H1 (cell line): ENCODE data around the gene HYAL1. TPM values are rescaled to one million over a fixed set of nuclear protein-coding genes. Genes with fewer than 3 reads are reported as not detected.

Source experiments
- BACH1 ChIP-seq: IDR thresholded peaks from 2 replicates; pipeline ENCODE4 v1.6.1; 2012; ENCODE audit warnings: low read length, improper control_type of control experiment
- BCL11A ChIP-seq, 2 experiments: IDR thresholded peaks; one replicate each; pipeline ENCODE4 v1.6.1; 2011; ENCODE audit warnings: low read depth in 2 of 2, low read length in 2 of 2, mild to moderate bottlenecking in 2 of 2
- CHD2 ChIP-seq: IDR thresholded peaks from 2 replicates; pipeline ENCODE4 v1.6.1; 2012; ENCODE audit warnings: low read length, improper control_type of control experiment
- CREB1 ChIP-seq: IDR thresholded peaks from 2 replicates; pipeline ENCODE4 v1.6.1; 2012; ENCODE audit warnings: inconsistent platforms
- EP300 ChIP-seq, 2 experiments: IDR thresholded peaks; 1 replicate in 1 of 2; 2 replicates in 1 of 2; pipeline ENCODE4 v1.6.1; 2011 to 2012; ENCODE audit warnings: low read depth in 2 of 2, low read length in 2 of 2, mild to moderate bottlenecking in 2 of 2, borderline replicate concordance in 1 of 2, inconsistent platforms in 1 of 2, moderate library complexity in 1 of 2
- EZH2 ChIP-seq: fragments of 200-600 bp; sonication (generic); IDR thresholded peaks from 2 replicates; pipeline ENCODE4 v1.7.1; 2012; ENCODE audit warnings: low read depth, mild to moderate bottlenecking, moderate library complexity, low read length, inconsistent platforms; ENCODE audit not compliant: severe bottlenecking
- FOSL1 ChIP-seq: IDR thresholded peaks from 2 replicates; pipeline ENCODE4 v1.6.1; 2011; ENCODE audit warnings: mild to moderate bottlenecking, low read depth, low read length, moderate library complexity; ENCODE audit not compliant: insufficient read depth
- HDAC6 ChIP-seq: IDR thresholded peaks from one replicate; pipeline ENCODE4 v1.7.1; 2012; ENCODE audit warnings: low read depth, mild to moderate bottlenecking, inconsistent platforms, low read length, moderate library complexity
- JUN ChIP-seq: IDR thresholded peaks from 2 replicates; pipeline ENCODE4 v1.6.1; 2011; ENCODE audit warnings: low read depth, mild to moderate bottlenecking, improper control_type of control experiment, low read length
- MAX ChIP-seq: IDR thresholded peaks from 2 replicates; pipeline ENCODE4 v1.6.1; 2012; ENCODE audit warnings: inconsistent platforms
- RAD21 ChIP-seq, 2 experiments: IDR thresholded peaks in 1 of 2; conservative IDR thresholded peaks in 1 of 2; 2 replicates each; pipeline ENCODE4 v1.6.1; 2011; ENCODE audit warnings: low read depth in 2 of 2, low read length in 2 of 2, improper control_type of control experiment in 1 of 2, inconsistent platforms in 1 of 2, mild to moderate bottlenecking in 1 of 2, moderate library complexity in 1 of 2
- TCF12 ChIP-seq: IDR thresholded peaks from 2 replicates; pipeline ENCODE4 v1.6.1; 2011; ENCODE audit warnings: low read depth, mild to moderate bottlenecking, low read length
- YY1 ChIP-seq: IDR thresholded peaks from 2 replicates; pipeline ENCODE4 v1.6.1; 2011; ENCODE audit warnings: low read depth, mild to moderate bottlenecking, low read length
- polyA plus RNA-seq, 7 experiments: library from polyadenylated mRNA; depleted of rRNA in 3 of 7; stranded (reverse) in 5 of 7; unstranded in 2 of 7; fragments of >200 nt in 5 of 7; fragments of 200-250 nt in 2 of 7; gene quantifications; 1 replicate in 5 of 7; 2 replicates in 1 of 7; 4 replicates in 1 of 7; pipeline versions ENCODE4 v1.2.1 to v1.2.3, GENCODE V29; 2011 to 2013; ENCODE audit warnings: missing spikeins in 2 of 7, mixed read lengths in 2 of 7
- total RNA-seq: library from RNA; stranded (reverse); fragmentation: NEBNext Ultra II Directional; extraction: Animal tissue kit (Norgen Biotek cat#: 25700); gene quantifications from 2 replicates; pipeline ENCODE4 v1.2.1, GENCODE V29; 2021

HYAL1 gene
- total and polyA plus RNA-seq, 2 of the 8 experiments (the other 6 are each of a cell fraction or from before 2014, with no cell fraction given), result 2.0 to 5.4 TPM

- TF ChIP-seq FOSL1 (no peak), JUN (no peak), BACH1 (peak; percentile 64), YY1 (peak; percentile 81; the same call in 1 of the 2 replicates), EZH2 (no peak), CHD2 (peak; percentile 72), MAX (peak; percentile 94), BCL11A (IDR thresholded peaks at IDR 0.05; ENCODE audit: low read depth in 2 of 2, low read length in 2 of 2) (no peak), TCF12 (0 out of 2 replicates have a peak, but pooled peaks have one; percentile 20), HDAC6 (no peak), EP300 (IDR thresholded peaks at IDR 0.05; ENCODE audit: borderline replicate concordance in 1 of 2, low read depth in 2 of 2, low read length in 2 of 2) (no peak), RAD21 (IDR thresholded peaks at IDR 0.05 in 1 of 2, conservative IDR thresholded peaks at IDR 0.05 in 1 of 2; ENCODE audit: low read depth in 2 of 2, low read length in 2 of 2) (no peak; a peak in 1 of 4 replicates), CREB1 (peak; percentile 96)
Measured at GRCh38 chr3:50292159-50293078, 11.0 kb downstream of the HYAL1 start, which contains the start of gene IFRD2 (continued).
